HG03159 (cell line): ENCODE data around the gene CALCOCO2.
"Not testable (repeated sequence)": the region's sequence is repeated elsewhere in the genome, so short reads cannot be mapped to it uniquely, and the experiment has no call there.

Source experiments
- ATAC-seq: cut with Tn5 transposase; IDR thresholded peaks from one replicate; pipeline ENCODE4 v1.9.1; 2021; ENCODE audit warnings: mild to moderate bottlenecking, moderate library complexity; ENCODE audit not compliant: unreplicated experiment

CALCOCO2 gene

GRCh38 chr17:48820936-48821335, 9.9 kb upstream of the CALCOCO2 start:
- not testable (repeated sequence) for ATAC-seq

DNA sequence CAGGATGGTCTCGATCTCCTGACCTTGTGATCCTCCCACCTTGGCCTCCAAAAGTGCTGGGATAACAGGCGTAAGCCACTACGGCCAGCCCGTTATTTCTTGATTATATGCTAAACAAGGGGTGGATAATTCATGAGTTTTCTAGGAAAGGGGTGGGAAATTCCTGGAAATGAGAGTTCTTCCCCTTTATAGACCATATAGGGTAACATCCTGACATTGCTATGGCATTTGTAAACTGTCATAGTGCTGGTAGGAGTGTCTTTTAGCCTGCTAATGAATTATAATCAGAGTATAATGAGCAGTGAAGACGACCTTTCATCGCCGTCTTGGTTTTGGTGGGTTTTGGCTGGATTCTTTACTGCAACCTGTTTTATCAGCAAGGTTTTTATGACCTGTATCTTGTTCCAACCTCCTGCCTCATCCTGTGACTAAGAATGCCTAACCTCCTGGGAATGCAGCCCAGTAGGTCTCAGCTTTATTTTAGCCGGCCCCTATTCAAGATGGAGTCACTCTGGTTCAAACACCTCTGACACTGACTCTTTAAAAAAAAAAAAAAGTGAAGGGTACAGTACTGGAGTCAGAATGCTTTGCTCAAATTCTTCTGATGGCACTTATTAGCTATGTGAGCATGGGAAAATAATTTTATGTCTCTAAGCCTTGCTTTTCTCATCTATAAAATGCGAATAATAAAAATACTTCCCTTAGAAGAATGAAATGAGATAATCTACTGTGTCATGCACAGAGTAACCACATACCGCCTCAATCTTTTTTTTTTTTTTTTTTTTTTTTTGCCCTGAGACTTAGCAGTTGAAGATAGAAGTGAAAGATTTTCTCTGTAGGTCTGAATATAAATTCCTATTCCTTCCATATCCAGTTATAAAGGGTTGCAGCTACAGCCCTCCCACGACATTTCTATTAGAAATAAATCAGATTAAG, 5.1 kb upstream of the CALCOCO2 start:
- ATAC-seq = no peak

GRCh38 chr17:48831549-48831883, 681 bp downstream of the CALCOCO2 start:
- ATAC-seq = no peak

- ATAC-seq = no peak
Observed at GRCh38 chr17:48834973-48835372, 4.1 kb downstream of the CALCOCO2 start.

DNA sequence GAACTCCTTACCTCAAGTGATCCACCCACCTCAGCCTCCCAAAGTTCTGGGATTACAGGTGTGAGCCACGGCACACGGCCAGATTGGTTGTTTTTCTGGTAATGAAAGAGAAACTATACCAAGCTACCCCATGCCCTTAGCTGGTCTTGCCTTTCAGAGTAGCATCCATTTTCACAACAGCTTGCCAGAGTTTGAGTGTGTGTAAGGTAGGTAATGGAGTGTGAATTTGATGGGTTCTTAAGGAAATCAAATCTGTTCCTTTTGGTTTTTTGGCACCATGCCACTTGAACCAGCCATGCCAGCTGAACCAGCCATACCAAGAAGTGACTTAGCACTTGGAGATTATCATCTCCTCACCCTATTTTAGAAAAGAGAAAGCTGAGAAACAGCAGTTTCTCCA, 5.1 kb downstream of the CALCOCO2 start:
- no peak for ATAC-seq

- ATAC-seq = not testable (repeated sequence)
Observed at GRCh38 chr17:48837458-48837857, 6.6 kb downstream of the CALCOCO2 start.

GRCh38 chr17:48840441-48840840, 9.6 kb downstream of the CALCOCO2 start:
- ATAC-seq = no peak

- peak; percentile 90 for ATAC-seq
Observed at GRCh38 chr17:48841395-48841831, 10.6 kb downstream of the CALCOCO2 start.

DNA sequence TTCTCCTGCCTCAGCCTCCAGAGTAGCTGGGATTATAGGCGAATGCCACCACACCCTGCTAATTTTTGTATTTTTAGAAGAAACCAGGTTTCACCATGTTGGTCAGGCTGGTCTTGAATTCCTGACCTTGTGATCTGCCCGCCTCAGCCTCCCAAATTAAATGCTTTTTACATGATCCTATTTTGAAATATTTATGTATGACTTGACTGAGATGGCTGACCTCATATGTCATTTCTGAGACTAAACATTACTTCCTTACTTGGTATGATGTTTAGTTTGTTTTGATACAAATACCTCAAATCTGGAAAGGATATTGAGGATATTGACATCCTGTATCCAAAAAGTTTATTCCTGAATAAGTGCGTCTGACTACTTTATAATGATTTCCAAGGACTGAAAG, 11.9 kb downstream of the CALCOCO2 start:
- no peak for ATAC-seq

GRCh38 chr17:48843187-48843900, 12.5 kb downstream of the CALCOCO2 start:
- no peak for ATAC-seq

DNA sequence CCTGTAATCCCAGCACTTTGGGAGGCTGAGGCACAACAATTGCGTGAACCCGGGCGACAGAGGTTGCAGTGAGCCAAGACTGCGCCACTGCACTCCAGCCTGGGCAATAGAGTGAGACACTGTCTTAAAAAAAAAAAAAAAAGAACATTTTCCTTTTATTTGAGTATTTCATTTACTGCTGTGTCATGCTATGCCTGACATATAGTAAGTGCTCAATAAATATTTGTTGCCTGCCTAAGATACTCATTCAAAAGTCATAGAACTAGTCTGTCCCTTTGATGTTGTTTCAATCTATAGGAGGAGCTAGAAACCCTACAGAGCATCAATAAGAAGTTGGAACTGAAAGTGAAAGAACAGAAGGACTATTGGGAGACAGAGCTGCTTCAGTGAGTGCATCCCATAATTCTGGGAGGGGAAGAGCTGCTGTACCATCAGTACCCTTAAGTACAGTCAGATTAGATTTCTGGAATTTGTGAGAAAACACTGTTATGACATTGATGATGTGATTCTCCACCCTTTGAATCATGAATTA, 20.0 kb downstream of the CALCOCO2 start:
- no peak for ATAC-seq

- ATAC-seq = no peak
Observed at GRCh38 chr17:48854774-48855476, 24.1 kb downstream of the CALCOCO2 start.

- ATAC-seq = no peak
Observed at GRCh38 chr17:48856122-48856821, 25.4 kb downstream of the CALCOCO2 start.

DNA sequence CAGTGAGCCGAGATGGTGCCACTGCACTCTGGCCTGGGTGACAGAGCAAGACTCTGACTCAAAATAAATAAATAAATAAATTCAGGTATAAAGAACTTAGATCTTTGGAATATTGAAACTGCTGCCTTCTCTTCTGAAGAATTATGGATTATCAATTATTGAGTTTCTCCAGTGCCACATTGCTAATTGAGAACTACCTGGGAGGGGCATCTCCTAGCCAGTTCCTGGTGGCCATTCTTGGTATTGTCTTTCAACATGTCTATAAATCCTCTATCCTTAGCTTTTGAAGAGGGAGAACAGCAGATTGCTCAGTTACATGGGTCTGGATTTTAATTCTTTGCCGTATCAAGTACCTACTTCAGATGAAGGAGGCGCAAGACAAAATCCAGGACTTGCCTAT, 29.2 kb downstream of the CALCOCO2 start:
- ATAC-seq = no peak

GRCh38 chr17:48860456-48860855, 29.6 kb downstream of the CALCOCO2 start:
- ATAC-seq = no peak

- no peak for ATAC-seq
Observed at GRCh38 chr17:48868916-48869500, 38.2 kb downstream of the CALCOCO2 start.

DNA sequence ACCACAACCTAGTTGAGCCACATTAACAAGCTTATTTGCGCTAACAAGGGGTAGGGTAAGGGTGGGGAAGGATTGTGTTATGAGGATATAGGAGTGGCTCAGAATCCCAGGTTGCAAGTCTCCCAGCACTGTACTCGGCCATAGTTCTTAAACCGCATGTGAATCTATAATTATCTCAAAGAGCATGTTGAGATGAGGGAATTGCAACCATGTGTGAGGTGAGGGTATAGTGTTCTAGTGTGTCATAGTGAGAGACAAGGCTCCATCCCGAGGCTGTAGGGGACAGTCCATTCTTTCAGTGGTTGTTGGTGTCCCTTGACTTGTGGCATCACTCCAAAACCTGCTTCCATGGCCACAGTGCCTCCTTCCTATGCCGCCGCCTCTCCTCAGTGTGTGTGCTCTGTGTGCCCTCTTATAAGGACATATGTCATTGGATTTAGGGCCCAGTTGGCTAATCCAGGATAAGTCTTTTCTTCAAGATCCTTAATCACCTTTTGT, 39.0 kb downstream of the CALCOCO2 start:
- ATAC-seq = no peak

GRCh38 chr17:48871035-48871550, 40.3 kb downstream of the CALCOCO2 start:
- no peak for ATAC-seq

DNA sequence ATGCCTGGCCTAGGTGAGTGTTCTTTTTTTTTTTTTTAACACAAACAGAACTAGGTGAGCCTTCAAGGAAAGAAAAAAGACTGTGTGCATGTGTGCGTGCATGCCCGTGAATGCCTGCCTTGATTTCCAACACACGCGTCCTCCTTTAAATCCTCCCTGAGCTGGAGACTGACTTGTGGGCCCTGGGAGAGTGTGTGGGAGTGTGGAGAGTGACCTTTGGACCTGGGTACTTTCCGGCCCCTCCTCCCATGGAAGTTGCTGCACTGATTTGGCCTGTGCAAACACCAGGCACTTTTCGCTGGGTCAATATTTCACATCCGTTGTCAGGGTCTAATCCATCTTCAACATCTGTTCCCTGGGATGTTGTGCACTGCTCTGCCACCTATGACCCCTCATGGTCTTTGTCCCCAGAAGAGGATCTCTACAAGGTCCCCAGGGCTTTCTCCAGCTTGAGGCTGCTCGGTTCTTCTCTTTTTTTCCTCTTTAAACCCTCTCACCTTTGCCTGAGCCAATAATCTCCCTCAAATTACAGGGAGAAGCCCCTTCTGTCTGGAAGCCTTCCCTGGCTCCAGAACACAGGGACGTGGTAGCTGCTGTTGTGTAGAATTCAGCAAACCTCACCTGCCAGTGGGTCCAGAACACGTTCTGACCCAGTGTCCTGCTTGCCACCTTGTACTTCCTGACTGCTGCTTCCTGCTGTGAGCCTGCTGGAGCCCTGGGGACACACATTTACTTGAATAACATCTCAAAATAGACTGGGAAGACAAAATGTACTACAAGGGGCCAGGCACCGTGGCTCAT, 40.9 kb downstream of the CALCOCO2 start:
- no peak for ATAC-seq
